Thoracic aorta (tissue), 2 donors: ENCODE measurements around the gene CIDEC. TPM values are rescaled to one million over a fixed set of nuclear protein-coding genes. Genes with fewer than 3 reads are reported as not detected.

ENCODE experiments used
- ATAC-seq: fragments of 150-250 bp; one replicate; pipeline ENCODE4 v1.8.0; 2017; ENCODE audit warnings: low read depth; ENCODE audit not compliant: insufficient number of reproducible peaks, low FRiP score
- DNase-seq: peaks from one replicate; pipeline ENCODE4 v3.0.0-alpha.2; 2020; ENCODE audit warnings: low spot score
- H3K27ac ChIP-seq, 2 donors: fragments of 200-600 bp; sonication (generic); 1 replicate in 1 of 2; 2 replicates in 1 of 2; pipeline ENCODE4 v1.5.1; 2016; ENCODE audit warnings: mild to moderate bottlenecking in 2 of 2, moderate library complexity in 2 of 2
- H3K27me3 ChIP-seq: fragments of 200-600 bp; sonication (generic); replicated peaks from 2 replicates; pipeline ENCODE4 v1.6.0; 2016; ENCODE audit warnings: mild to moderate bottlenecking; ENCODE audit not compliant: insufficient read depth
- H3K36me3 ChIP-seq: fragments of 200-600 bp; sonication (generic); one replicate; pipeline ENCODE4 v1.5.1; 2016
- H3K4me1 ChIP-seq, 2 donors: fragments of 200-600 bp; sonication (generic); 1 replicate in 1 of 2; 2 replicates in 1 of 2; pipeline versions ENCODE4 v1.5.1 to v1.6.0; 2016; ENCODE audit warnings: low read depth in 2 of 2, mild to moderate bottlenecking in 1 of 2; ENCODE audit not compliant: control insufficient read depth in 1 of 2
- H3K4me3 ChIP-seq: fragments of 200-600 bp; sonication (generic); 2 replicates; pipeline ENCODE4 v1.5.1; 2016; ENCODE audit warnings: mild to moderate bottlenecking
- H3K9me3 ChIP-seq: fragments of 200-600 bp; sonication (generic); 2 replicates; pipeline ENCODE4 v1.5.1; 2016
- CTCF ChIP-seq: fragments of 200-600 bp; sonication (generic); IDR thresholded peaks from one replicate; pipeline ENCODE4 v1.5.1; 2019; ENCODE audit warnings: antibody characterized with exemption
- total RNA-seq, 2 donors: library from RNA; depleted of rRNA; stranded (reverse); fragments of >200 nt; gene quantifications; one replicate each; pipeline versions ENCODE4 v1.1.0 to v1.2.3, GENCODE V29; 2016

Gene CIDEC
- total RNA-seq, 2 donors from 2014 or later: 2.0 to 2.6 TPM

- Histone ChIP-seq H3K9me3 (no peaks in the 10 kb centered on the region), H3K36me3 (peaks cover 21% of the 10 kb centered on the region), H3K4me1 (peaks cover 0 to 5% of the 10 kb centered on the region in 2 donors), H3K27me3 (no peaks in the 10 kb centered on the region), H3K4me3 (no peak overlapping the region), H3K27ac (no peak overlapping the region)
- TF ChIP-seq CTCF: no peak
- DNase-seq (no peak), ATAC-seq (no peak)
Measured at GRCh38 chr3:9837701-9838582, 42.1 kb downstream of the CIDEC start.

- H3K9me3 ChIP-seq: no peaks in the 10 kb centered on the region
- no peak for DNase-seq
- peaks cover 17% of the 10 kb centered on the region for H3K36me3 ChIP-seq
- H3K27ac ChIP-seq: no peak overlapping the region
- H3K4me3 ChIP-seq: no peak overlapping the region
- H3K4me1 ChIP-seq: no peaks in the 10 kb centered on the region
- TF ChIP-seq CTCF: no peak
- ATAC-seq: no peak
- no peaks in the 10 kb centered on the region for H3K27me3 ChIP-seq
Measured at GRCh38 chr3:9834520-9835380, 45.3 kb downstream of the CIDEC start.

DNA sequence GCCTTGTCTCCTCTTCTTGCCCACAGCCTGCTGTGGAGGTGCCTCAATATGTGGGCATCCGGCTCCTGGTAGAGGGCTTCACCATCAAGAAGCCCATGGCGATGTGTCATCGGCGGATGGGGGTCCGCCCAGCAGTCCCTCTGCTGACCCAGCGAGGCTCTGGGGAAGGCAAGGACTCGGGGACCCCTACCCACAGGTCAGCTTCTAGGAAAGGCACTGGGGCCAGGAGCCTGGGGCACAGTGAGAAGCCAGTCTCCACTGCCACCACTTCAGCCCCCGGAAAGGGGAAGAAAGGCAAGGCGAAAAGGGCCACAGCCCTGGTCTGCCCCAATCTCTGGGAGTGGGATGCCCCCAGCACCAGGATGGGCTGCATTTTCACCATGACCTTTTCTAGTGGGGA is 47.0 kb downstream of the CIDEC start:
- DNase-seq: no peak
- no peak overlapping the region for H3K27ac ChIP-seq
- no peak overlapping the region for H3K4me3 ChIP-seq
- no peaks in the 10 kb centered on the region for H3K27me3 ChIP-seq
- TF ChIP-seq CTCF: no peak
- H3K4me1 ChIP-seq: no peaks in the 10 kb centered on the region
- no peaks in the 10 kb centered on the region for H3K9me3 ChIP-seq
- peaks cover 20% of the 10 kb centered on the region for H3K36me3 ChIP-seq
- no peak for ATAC-seq

GRCh38 chr3:9831253-9831652 is 48.8 kb downstream of the CIDEC start:
- no peak for DNase-seq
- H3K4me1 ChIP-seq: no peaks in the 10 kb centered on the region
- no peaks in the 10 kb centered on the region for H3K9me3 ChIP-seq
- peaks cover 20% of the 10 kb centered on the region for H3K36me3 ChIP-seq
- no peak overlapping the region for H3K27ac ChIP-seq
- ATAC-seq: no peak
- TF ChIP-seq CTCF: no peak
- H3K4me3 ChIP-seq: no peak overlapping the region
- no peaks in the 10 kb centered on the region for H3K27me3 ChIP-seq
